GM12878 (cell line): ENCODE results near the gene DICER1. TPM values are rescaled to one million over a fixed set of nuclear protein-coding genes. Genes with fewer than 3 reads are reported as not detected.

Experiments used
- BRCA1 ChIP-seq: IDR thresholded peaks from 2 replicates; pipeline ENCODE4 v1.6.1; 2011; ENCODE audit warnings: low read depth, low read length, improper control_type of control experiment
- CBX5 ChIP-seq: sonication (generic); IDR thresholded peaks from 2 replicates; pipeline ENCODE4 v1.6.1; 2016; ENCODE audit warnings: low read depth, moderate library complexity, mild to moderate bottlenecking, inconsistent platforms
- CHD4 ChIP-seq: fragments of 200-600 bp; sonication (generic); IDR thresholded peaks from 2 replicates; pipeline ENCODE4 v1.6.1; 2016; ENCODE audit warnings: mild to moderate bottlenecking
- CREB1 ChIP-seq: IDR thresholded peaks from 2 replicates; pipeline ENCODE4 v1.6.1; 2012; ENCODE audit warnings: low read depth, mild to moderate bottlenecking, inconsistent platforms
- CREM ChIP-seq: IDR thresholded peaks from 2 replicates; pipeline ENCODE4 v1.6.1; 2014; ENCODE audit warnings: antibody characterized with exemption, low read depth
- E4F1 ChIP-seq: fragments of 450-650 bp; IDR thresholded peaks from 2 replicates; pipeline ENCODE4 v1.6.1; 2018; ENCODE audit warnings: borderline replicate concordance, mild to moderate bottlenecking; ENCODE audit not compliant: partially characterized antibody
- EGR1 ChIP-seq, 2 experiments: IDR thresholded peaks; 1 replicate in 1 of 2; 2 replicates in 1 of 2; pipeline ENCODE4 v1.6.1; 2011 to 2012; ENCODE audit warnings: low read depth in 2 of 2, low read length in 2 of 2, borderline replicate concordance in 1 of 2, mild to moderate bottlenecking in 1 of 2, moderate library complexity in 1 of 2
- ELK1 ChIP-seq: IDR thresholded peaks from 2 replicates; pipeline ENCODE4 v1.6.1; 2012; ENCODE audit warnings: low read depth, low read length, improper control_type of control experiment
- JUND ChIP-seq: IDR thresholded peaks from 2 replicates; pipeline ENCODE4 v1.6.1; 2012; ENCODE audit warnings: low read depth, mild to moderate bottlenecking, low read length, improper control_type of control experiment, moderate library complexity
- LARP7 ChIP-seq: fragments of 450-650 bp; IDR thresholded peaks from 2 replicates; pipeline ENCODE4 v1.6.1; 2017; ENCODE audit warnings: mild to moderate bottlenecking
- NFIC ChIP-seq: IDR thresholded peaks from 2 replicates; pipeline ENCODE4 v1.6.1; 2012; ENCODE audit warnings: low read depth, mild to moderate bottlenecking, inconsistent platforms, low read length, moderate library complexity
- NFYA ChIP-seq: IDR thresholded peaks from 2 replicates; pipeline ENCODE4 v1.6.1; 2011; ENCODE audit warnings: low read depth, mild to moderate bottlenecking, low read length, improper control_type of control experiment, borderline replicate concordance
- NFYB ChIP-seq: IDR thresholded peaks from 2 replicates; pipeline ENCODE4 v1.6.1; 2011; ENCODE audit warnings: low read depth, mild to moderate bottlenecking, low read length, improper control_type of control experiment, moderate library complexity; ENCODE audit not compliant: insufficient read depth
- PAX5 ChIP-seq: IDR thresholded peaks from 2 replicates; pipeline ENCODE4 v1.6.1; 2011; ENCODE audit warnings: low read depth, low read length, borderline replicate concordance
- POU2F2 ChIP-seq: IDR thresholded peaks from 3 replicates; pipeline ENCODE4 v1.6.1; 2011; ENCODE audit warnings: low read depth, mild to moderate bottlenecking, low read length, borderline replicate concordance
- REST ChIP-seq: IDR thresholded peaks from 2 replicates; pipeline ENCODE4 v1.6.1; 2012; ENCODE audit warnings: mild to moderate bottlenecking, low read depth, low read length
- RUNX3 ChIP-seq: IDR thresholded peaks from 2 replicates; pipeline ENCODE4 v1.6.1; 2012; ENCODE audit warnings: low read length, inconsistent platforms
- SMAD1 ChIP-seq: fragments of 450-650 bp; IDR thresholded peaks from 2 replicates; pipeline ENCODE4 v1.6.1; 2018; ENCODE audit warnings: mild to moderate bottlenecking, low read depth; ENCODE audit not compliant: partially characterized antibody
- SMARCA5 ChIP-seq: fragments of 450-650 bp; IDR thresholded peaks from 2 replicates; pipeline ENCODE4 v1.6.1; 2017; ENCODE audit warnings: mild to moderate bottlenecking
- YBX1 ChIP-seq: fragments of 450-650 bp; IDR thresholded peaks from 2 replicates; pipeline ENCODE4 v1.6.1; 2016; ENCODE audit warnings: antibody characterized with exemption
- polyA plus RNA-seq, 11 experiments: library from polyadenylated mRNA; depleted of rRNA in 4 of 11; unstranded in 6 of 11; stranded (reverse) in 5 of 11; fragments of >200 nt; fragmentation: Nextera tagmentation in 4 of 11; fragmentation: Illumina TruSeq in 1 of 11; extraction: Ambion mirVana in 4 of 11; extraction: Trizol in 1 of 11; gene quantifications; 1 replicate in 1 of 11; 2 replicates in 10 of 11; pipeline versions ENCODE4 v1.2.1 to v1.2.3, GENCODE V29; 2011 to 2016; ENCODE audit warnings: inconsistent platforms in 2 of 11, missing spikeins in 2 of 11, low read depth in 1 of 11
- total RNA-seq, 4 experiments: library from RNA; depleted of rRNA in 3 of 4; stranded (reverse); fragments of >200 nt in 3 of 4; fragmentation: Illumina TruSeq in 1 of 4; extraction: Trizol in 1 of 4; gene quantifications; 2 replicates each; pipeline versions ENCODE4 v1.2.1 to v1.2.3, GENCODE V29; 2013 to 2021
- TF ChIP-seq, protein P1 (sequence below): fragments of 450-650 bp; IDR thresholded peaks from 2 replicates; pipeline ENCODE4 v1.6.1; 2017; ENCODE audit warnings: mild to moderate bottlenecking, low read depth, inconsistent platforms; ENCODE audit not compliant: poor library complexity, severe bottlenecking
- TF ChIP-seq, protein P2 (sequence below): IDR thresholded peaks from 2 replicates; pipeline ENCODE4 v1.6.1; 2012; ENCODE audit warnings: low read length, inconsistent platforms

DICER1 gene
- total and polyA plus RNA-seq, 10 of the 15 experiments (the other 5 are each of a cell fraction or from before 2014, with no cell fraction given): 6.8 to 70.8 (median 37.1) TPM

- TF ChIP-seq, protein P1, sequence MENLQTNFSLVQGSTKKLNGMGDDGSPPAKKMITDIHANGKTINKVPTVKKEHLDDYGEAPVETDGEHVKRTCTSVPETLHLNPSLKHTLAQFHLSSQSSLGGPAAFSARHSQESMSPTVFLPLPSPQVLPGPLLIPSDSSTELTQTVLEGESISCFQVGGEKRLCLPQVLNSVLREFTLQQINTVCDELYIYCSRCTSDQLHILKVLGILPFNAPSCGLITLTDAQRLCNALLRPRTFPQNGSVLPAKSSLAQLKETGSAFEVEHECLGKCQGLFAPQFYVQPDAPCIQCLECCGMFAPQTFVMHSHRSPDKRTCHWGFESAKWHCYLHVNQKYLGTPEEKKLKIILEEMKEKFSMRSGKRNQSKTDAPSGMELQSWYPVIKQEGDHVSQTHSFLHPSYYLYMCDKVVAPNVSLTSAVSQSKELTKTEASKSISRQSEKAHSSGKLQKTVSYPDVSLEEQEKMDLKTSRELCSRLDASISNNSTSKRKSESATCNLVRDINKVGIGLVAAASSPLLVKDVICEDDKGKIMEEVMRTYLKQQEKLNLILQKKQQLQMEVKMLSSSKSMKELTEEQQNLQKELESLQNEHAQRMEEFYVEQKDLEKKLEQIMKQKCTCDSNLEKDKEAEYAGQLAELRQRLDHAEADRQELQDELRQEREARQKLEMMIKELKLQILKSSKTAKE: no peak
- peak; percentile 86; the same call in 1 of the 2 replicates for TF ChIP-seq NFIC
- no peak for TF ChIP-seq SMAD1
- TF ChIP-seq JUND: no peak
- no peak for TF ChIP-seq E4F1
- TF ChIP-seq ELK1: no peak
- TF ChIP-seq REST: no peak
- TF ChIP-seq PAX5: no peak
- peak; percentile 83 for TF ChIP-seq RUNX3
- TF ChIP-seq EGR1 (IDR thresholded peaks at IDR 0.05; ENCODE audit: borderline replicate concordance in 1 of 2, low read depth in 2 of 2, low read length in 2 of 2): no peak
- TF ChIP-seq SMARCA5: no peak
- TF ChIP-seq POU2F2: no peak
- no peak for TF ChIP-seq CHD4
- TF ChIP-seq LARP7: no peak
- TF ChIP-seq, protein P2, sequence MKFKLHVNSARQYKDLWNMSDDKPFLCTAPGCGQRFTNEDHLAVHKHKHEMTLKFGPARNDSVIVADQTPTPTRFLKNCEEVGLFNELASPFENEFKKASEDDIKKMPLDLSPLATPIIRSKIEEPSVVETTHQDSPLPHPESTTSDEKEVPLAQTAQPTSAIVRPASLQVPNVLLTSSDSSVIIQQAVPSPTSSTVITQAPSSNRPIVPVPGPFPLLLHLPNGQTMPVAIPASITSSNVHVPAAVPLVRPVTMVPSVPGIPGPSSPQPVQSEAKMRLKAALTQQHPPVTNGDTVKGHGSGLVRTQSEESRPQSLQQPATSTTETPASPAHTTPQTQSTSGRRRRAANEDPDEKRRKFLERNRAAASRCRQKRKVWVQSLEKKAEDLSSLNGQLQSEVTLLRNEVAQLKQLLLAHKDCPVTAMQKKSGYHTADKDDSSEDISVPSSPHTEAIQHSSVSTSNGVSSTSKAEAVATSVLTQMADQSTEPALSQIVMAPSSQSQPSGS: peak; percentile 49
- no peak for TF ChIP-seq YBX1
- no peak for TF ChIP-seq CBX5
- no peak for TF ChIP-seq NFYB
- peak; percentile 17; the same call in 1 of the 2 replicates for TF ChIP-seq CREB1
- TF ChIP-seq CREM: peak; percentile 65
- no peak for TF ChIP-seq BRCA1
- no peak for TF ChIP-seq NFYA
Observed at GRCh38 chr14:95206534-95206933, 49.2 kb upstream of the DICER1 start (continued).
